Activated T-cell treated with anti-CD3 and anti-CD28 coated beads, Interleukin-2, amount 50 U/mL, for 72 hours (primary cell): ENCODE measurements around the gene TET1. TPM values are rescaled to one million over a fixed set of nuclear protein-coding genes. Genes with fewer than 3 reads are reported as not detected.
"Not testable (repeated sequence)": the region's sequence is repeated elsewhere in the genome, so short reads cannot be mapped to it uniquely, and the experiment has no call there.

Experiments used
- ATAC-seq, 2 donors: fragments of 150-1000 bp; cut with Tn5 transposase; replicated peaks in 1 of 2; 2 replicates each; pipeline ENCODE4 v1.10.0; 2021; ENCODE audit warnings: moderate library complexity in 2 of 2, mild to moderate bottlenecking in 1 of 2
- DNase-seq, 2 donors: peaks; one replicate each; pipeline ENCODE4 v3.0.0; 2021 to 2022; ENCODE audit warnings: mixed read lengths in 1 of 2
- H3K27ac Mint-ChIP-seq: one replicate; pipeline ENCODE4 v1.8.0; 2022; ENCODE audit warnings: mild to moderate bottlenecking, moderate library complexity, mixed read lengths
- H3K27me3 Mint-ChIP-seq: one replicate; pipeline ENCODE4 v1.8.0; 2022; ENCODE audit warnings: low read depth, mixed read lengths
- H3K36me3 Mint-ChIP-seq, 2 donors: one replicate each; pipeline ENCODE4 v1.8.0; 2022; ENCODE audit warnings: mixed read lengths in 2 of 2, mild to moderate bottlenecking in 1 of 2; ENCODE audit not compliant: insufficient read depth in 2 of 2
- H3K4me1 Mint-ChIP-seq: one replicate; pipeline ENCODE4 v1.8.0; 2022; ENCODE audit warnings: low read depth, mixed read lengths
- H3K4me3 Mint-ChIP-seq, 2 donors: one replicate each; pipeline ENCODE4 v1.8.0; 2022; ENCODE audit warnings: mild to moderate bottlenecking in 2 of 2, mixed read lengths in 2 of 2, moderate library complexity in 2 of 2
- H3K9me3 Mint-ChIP-seq, 2 donors: one replicate each; pipeline ENCODE4 v1.8.0; 2022; ENCODE audit warnings: mixed read lengths in 2 of 2
- total RNA-seq, 2 donors: library from RNA; stranded (reverse); gene quantifications; one replicate each; pipeline ENCODE4 v1.2.3, GENCODE V29; 2022

Gene TET1
- total RNA-seq: under 1 TPM; 0.69 to 0.91 TPM

- H3K27me3 Mint-ChIP-seq: peaks cover 60% of the 10 kb centered on the region
- peak; percentile 22 to 39 for DNase-seq
- H3K9me3 Mint-ChIP-seq: no peaks in the 10 kb centered on the region
- H3K4me1 Mint-ChIP-seq: peaks cover 23% of the 10 kb centered on the region
- no peak within 1 kb of the TSS for H3K27ac Mint-ChIP-seq
- ATAC-seq: peak; percentile 60 to 69
- H3K4me3 Mint-ChIP-seq: peak within 1 kb of the TSS; percentile 87 to 92
- peaks cover 0 to 3% of the 10 kb centered on the region in 2 donors for H3K36me3 Mint-ChIP-seq
These were observed at the start of gene TET1 for GRCh38 chr10:68560186-68560942. TET1 (plus strand) TSS chr10:68560337; CDS start chr10:68572339, 12,002 bp downstream.

- not testable (repeated sequence) for H3K4me3 Mint-ChIP-seq, H3K4me1 Mint-ChIP-seq, DNase-seq, H3K36me3 Mint-ChIP-seq, H3K27ac Mint-ChIP-seq, H3K9me3 Mint-ChIP-seq, ATAC-seq, H3K27me3 Mint-ChIP-seq
These were observed 43.9 kb upstream of the TET1 start for GRCh38 chr10:68516216-68516615.

- DNase-seq (no peak), ATAC-seq (no peak)
- Mint-ChIP-seq H3K36me3 (peaks cover 0 to 3% of the 10 kb centered on the region in 2 donors), H3K4me1 (no peaks in the 10 kb centered on the region), H3K27ac (peak overlapping the region; percentile 14), H3K4me3 (no peak overlapping the region), H3K9me3 (no peaks in the 10 kb centered on the region), H3K27me3 (no peaks in the 10 kb centered on the region)
These were observed 43.4 kb upstream of the TET1 start for GRCh38 chr10:68516766-68517165.

GRCh38 chr10:68517188-68517587 is 42.9 kb upstream of the TET1 start:
- Mint-ChIP-seq H3K4me1 (no peaks in the 10 kb centered on the region), H3K36me3 (peaks cover 0 to 3% of the 10 kb centered on the region in 2 donors), H3K9me3 (no peaks in the 10 kb centered on the region), H3K27me3 (no peaks in the 10 kb centered on the region), H3K4me3 (no peak overlapping the region), H3K27ac (peak overlapping the region; percentile 14)
- DNase-seq (no peak), ATAC-seq (no peak)

- ATAC-seq, H3K9me3 Mint-ChIP-seq, H3K27me3 Mint-ChIP-seq, DNase-seq, H3K4me3 Mint-ChIP-seq, H3K4me1 Mint-ChIP-seq, H3K36me3 Mint-ChIP-seq, H3K27ac Mint-ChIP-seq: not testable (repeated sequence)
These were observed 41.5 kb upstream of the TET1 start for GRCh38 chr10:68518609-68519008.

GRCh38 chr10:68525490-68526038 is 34.6 kb upstream of the TET1 start:
- not testable (repeated sequence) for H3K9me3 Mint-ChIP-seq, H3K4me1 Mint-ChIP-seq, H3K4me3 Mint-ChIP-seq, DNase-seq, H3K27me3 Mint-ChIP-seq, ATAC-seq, H3K36me3 Mint-ChIP-seq
- peak overlapping the region; percentile 38 for H3K27ac Mint-ChIP-seq

GRCh38 chr10:68526634-68527307 is 33.4 kb upstream of the TET1 start:
- peaks cover 0 to 1% of the 10 kb centered on the region in 2 donors for H3K36me3 Mint-ChIP-seq
- no peak for ATAC-seq
- peaks cover 7% of the 10 kb centered on the region for H3K4me1 Mint-ChIP-seq
- H3K27ac Mint-ChIP-seq: peak overlapping the region; percentile 95
- H3K4me3 Mint-ChIP-seq: peak overlapping the region; percentile 92
- H3K9me3 Mint-ChIP-seq: no peaks in the 10 kb centered on the region
- no peaks in the 10 kb centered on the region for H3K27me3 Mint-ChIP-seq
- no peak for DNase-seq

GRCh38 chr10:68536973-68537372 is 23.2 kb upstream of the TET1 start:
- H3K27ac Mint-ChIP-seq: no peak overlapping the region
- H3K9me3 Mint-ChIP-seq: no peaks in the 10 kb centered on the region
- H3K4me1 Mint-ChIP-seq: no peaks in the 10 kb centered on the region
- ATAC-seq (no peak), DNase-seq (no peak)
- no peaks in the 10 kb centered on the region for H3K36me3 Mint-ChIP-seq
- H3K4me3 Mint-ChIP-seq: no peak overlapping the region
- no peaks in the 10 kb centered on the region for H3K27me3 Mint-ChIP-seq

- ATAC-seq (no peak), DNase-seq (no peak)
- Mint-ChIP-seq H3K4me1 (no peaks in the 10 kb centered on the region), H3K9me3 (no peaks in the 10 kb centered on the region), H3K27ac (no peak overlapping the region), H3K4me3 (no peak overlapping the region), H3K36me3 (no peaks in the 10 kb centered on the region), H3K27me3 (no peaks in the 10 kb centered on the region)
These were observed 22.3 kb upstream of the TET1 start for GRCh38 chr10:68537796-68538195.

GRCh38 chr10:68543004-68543918 is 16.9 kb upstream of the TET1 start:
- H3K4me1 Mint-ChIP-seq: no peaks in the 10 kb centered on the region
- H3K27ac Mint-ChIP-seq: no peak overlapping the region
- no peaks in the 10 kb centered on the region for H3K9me3 Mint-ChIP-seq
- DNase-seq: no peak
- no peaks in the 10 kb centered on the region for H3K36me3 Mint-ChIP-seq
- ATAC-seq: peak; percentile 52 to 63
- H3K4me3 Mint-ChIP-seq: no peak overlapping the region
- H3K27me3 Mint-ChIP-seq: no peaks in the 10 kb centered on the region

- DNase-seq (peak; percentile 45 to 55), ATAC-seq (peak; percentile 68 to 80)
- H3K36me3 Mint-ChIP-seq: no peaks in the 10 kb centered on the region
- no peak overlapping the region for H3K27ac Mint-ChIP-seq
- H3K4me3 Mint-ChIP-seq: no peak overlapping the region
- H3K27me3 Mint-ChIP-seq: no peaks in the 10 kb centered on the region
- no peaks in the 10 kb centered on the region for H3K4me1 Mint-ChIP-seq
- H3K9me3 Mint-ChIP-seq: no peaks in the 10 kb centered on the region
These were observed 9.3 kb upstream of the TET1 start for GRCh38 chr10:68550747-68551411.

- no peak overlapping the region for H3K27ac Mint-ChIP-seq
- no peak overlapping the region for H3K4me3 Mint-ChIP-seq
- H3K9me3 Mint-ChIP-seq: no peaks in the 10 kb centered on the region
- no peak for ATAC-seq
- no peak for DNase-seq
- no peaks in the 10 kb centered on the region for H3K36me3 Mint-ChIP-seq
- H3K27me3 Mint-ChIP-seq: peaks cover 8% of the 10 kb centered on the region
- no peaks in the 10 kb centered on the region for H3K4me1 Mint-ChIP-seq
These were observed 7.0 kb upstream of the TET1 start for GRCh38 chr10:68553138-68553537.
